ENCODE measurements around the gene BMP2.

The BMP2 gene

DNA sequence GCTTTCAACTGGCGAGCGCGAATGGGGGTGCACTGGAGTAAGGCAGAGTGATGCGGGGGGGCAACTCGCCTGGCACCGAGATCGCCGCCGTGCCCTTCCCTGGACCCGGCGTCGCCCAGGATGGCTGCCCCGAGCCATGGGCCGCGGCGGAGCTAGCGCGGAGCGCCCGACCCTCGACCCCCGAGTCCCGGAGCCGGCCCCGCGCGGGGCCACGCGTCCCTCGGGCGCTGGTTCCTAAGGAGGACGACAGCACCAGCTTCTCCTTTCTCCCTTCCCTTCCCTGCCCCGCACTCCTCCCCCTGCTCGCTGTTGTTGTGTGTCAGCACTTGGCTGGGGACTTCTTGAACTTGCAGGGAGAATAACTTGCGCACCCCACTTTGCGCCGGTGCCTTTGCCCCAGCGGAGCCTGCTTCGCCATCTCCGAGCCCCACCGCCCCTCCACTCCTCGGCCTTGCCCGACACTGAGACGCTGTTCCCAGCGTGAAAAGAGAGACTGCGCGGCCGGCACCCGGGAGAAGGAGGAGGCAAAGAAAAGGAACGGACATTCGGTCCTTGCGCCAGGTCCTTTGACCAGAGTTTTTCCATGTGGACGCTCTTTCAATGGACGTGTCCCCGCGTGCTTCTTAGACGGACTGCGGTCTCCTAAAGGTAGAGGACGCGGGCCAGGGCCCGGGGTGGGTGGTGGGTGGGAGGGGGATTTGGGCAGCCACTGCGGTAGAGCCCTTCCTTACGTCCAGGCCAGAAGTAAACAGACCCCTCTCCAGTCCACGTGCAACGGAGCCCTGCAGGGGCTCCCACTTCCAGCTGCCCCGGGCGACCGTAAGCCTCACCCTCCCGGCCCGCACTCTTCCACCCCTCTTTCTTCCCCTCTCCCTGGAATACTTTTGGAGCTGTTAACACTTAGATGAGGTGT is 998 bp downstream of the BMP2 start:
- no peak for DNase-seq (ENCODE audit: low spot score)

DNA sequence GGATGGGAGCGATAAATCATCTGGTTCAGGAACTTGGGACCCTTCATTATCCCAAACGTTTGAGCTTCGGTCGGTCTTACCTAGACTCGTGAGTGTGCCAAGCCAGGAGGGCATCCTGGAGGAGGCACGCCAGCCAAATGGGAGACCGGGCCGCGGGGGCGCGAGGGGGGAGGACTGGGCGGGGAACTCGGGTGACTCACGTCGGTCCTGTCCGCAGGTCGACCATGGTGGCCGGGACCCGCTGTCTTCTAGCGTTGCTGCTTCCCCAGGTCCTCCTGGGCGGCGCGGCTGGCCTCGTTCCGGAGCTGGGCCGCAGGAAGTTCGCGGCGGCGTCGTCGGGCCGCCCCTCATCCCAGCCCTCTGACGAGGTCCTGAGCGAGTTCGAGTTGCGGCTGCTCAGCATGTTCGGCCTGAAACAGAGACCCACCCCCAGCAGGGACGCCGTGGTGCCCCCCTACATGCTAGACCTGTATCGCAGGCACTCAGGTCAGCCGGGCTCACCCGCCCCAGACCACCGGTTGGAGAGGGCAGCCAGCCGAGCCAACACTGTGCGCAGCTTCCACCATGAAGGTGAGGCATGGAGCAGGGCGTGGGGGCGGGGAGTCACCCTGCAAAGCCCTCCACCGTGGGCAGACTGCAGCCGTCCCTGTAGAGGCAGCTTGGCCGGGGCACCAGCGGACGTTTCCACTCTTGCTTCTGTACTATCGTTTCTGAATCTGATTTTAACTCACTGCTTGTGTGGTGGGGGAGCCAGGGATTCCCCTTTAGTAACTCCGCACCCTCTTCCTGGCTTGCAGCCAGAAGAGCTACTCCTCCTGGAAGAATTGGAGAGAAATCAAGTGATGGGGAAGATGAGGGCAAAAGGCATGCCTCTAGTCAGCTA is 2.7 kb downstream of the BMP2 start:
- DNase-seq (ENCODE audit: low spot score), result no peak

DNA sequence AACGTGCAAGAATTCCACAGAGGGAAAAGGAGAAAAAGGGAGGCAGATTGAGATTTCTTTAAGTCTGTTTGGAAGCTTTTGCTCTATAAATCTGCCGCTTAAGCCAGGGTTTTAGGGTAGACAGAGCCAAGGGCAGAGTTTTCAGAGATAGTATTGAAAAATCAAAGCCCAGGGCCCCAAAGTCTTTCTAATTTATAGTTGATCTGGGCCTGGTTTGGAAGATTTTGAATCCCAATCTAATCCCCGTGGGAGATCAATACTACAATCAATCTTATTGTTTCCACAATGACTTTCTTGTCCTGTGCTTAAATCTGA is 3.3 kb downstream of the BMP2 start:
- peak; percentile 42 for DNase-seq (ENCODE audit: low spot score)

DNA sequence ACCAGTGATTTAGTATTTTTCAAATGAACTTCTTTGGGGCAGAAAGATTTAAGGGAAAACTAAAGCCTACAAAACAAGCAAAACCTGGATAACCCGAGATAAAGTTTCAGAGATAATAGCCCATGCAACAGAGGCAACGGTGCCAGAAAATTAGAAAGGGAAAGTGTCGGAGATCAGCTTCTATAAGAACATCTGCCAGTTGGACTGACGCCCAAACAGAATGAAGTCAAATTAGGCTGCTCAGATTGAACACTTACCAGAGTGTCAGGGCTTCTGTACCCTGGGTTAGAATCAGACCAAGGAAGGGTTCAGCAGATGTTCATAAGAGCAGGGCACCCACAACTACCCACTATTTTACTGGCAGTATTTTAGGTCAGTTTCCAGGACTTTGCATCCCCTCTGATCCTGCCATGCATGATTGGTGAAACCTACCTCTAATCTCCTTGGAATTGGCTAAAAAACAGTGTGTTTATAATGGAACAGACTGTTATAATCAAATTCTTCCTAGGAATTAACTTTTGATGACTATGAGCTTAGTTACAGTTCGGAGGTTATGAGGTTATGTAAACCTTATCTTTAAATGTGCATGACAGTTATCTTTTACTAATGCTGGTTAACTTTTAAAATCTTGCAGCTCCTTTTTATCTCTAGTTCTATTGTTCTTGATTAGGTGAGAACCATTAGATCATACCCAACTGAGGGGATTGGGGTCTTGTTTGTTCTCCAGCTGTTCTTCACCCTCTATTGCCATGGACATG is 13.1 kb downstream of the BMP2 start:
- no peak for DNase-seq (ENCODE audit: low spot score)

DNA sequence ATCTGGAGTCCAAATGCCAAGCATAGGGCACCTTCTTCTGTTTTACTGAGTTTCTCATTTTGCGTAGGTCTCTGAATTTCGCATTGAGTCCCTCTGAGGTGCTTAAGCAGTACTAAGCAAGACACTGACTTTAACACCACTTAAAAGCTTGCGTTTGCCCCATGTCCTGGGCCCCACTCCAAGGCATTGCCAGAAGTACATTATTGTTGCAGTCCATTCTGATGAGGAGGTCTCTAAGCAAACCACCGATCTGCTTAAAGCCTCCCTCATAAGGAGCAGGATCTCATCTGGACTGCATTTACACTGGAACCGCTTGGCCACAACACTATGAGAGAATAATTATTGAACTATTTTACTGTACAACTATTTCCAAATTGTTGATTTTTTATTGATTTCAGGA is 16.3 kb downstream of the BMP2 start:
- DNase-seq (ENCODE audit: low spot score), result no peak

DNA sequence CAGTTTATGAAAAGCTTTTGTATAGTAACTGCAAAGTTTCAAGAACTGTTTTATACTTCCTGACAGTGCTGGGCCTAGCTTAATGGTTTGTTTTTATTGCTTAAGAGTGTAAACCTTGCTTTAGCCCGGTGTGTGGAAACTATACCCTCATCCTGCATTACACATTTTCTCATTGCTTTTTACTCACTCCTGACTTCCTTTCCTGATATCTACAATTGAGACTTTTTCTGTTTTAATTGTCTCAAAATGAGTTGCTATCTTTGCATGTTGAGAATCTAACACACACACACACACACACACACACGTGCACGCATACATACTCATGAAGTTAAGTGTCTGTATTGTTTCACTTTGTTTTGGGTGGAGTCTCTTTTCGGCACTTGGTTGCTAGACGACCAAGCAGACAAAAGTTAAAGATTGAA is 16.7 kb downstream of the BMP2 start:
- no peak for DNase-seq (ENCODE audit: low spot score)

DNA sequence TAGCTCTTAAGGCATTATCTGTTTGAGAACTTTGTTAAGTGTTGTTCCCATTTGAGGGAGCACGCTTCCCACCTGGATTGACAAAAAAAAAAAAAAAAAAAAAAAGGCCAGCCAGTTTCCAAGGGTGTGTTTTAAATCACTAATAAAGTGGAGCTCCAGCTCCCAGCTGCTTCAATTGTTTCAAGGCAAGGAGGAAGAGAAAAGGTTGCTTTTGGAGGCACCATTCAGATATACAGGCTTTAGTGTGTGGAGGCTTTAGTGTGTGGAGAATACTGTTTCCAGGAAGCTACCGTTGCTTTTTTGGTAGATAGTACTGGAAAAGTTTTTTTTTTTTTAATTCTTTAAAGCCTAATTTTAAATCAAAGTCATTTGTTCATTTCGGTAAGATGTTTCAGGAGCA is 17.3 kb downstream of the BMP2 start:
- no peak for DNase-seq (ENCODE audit: low spot score)

DNA sequence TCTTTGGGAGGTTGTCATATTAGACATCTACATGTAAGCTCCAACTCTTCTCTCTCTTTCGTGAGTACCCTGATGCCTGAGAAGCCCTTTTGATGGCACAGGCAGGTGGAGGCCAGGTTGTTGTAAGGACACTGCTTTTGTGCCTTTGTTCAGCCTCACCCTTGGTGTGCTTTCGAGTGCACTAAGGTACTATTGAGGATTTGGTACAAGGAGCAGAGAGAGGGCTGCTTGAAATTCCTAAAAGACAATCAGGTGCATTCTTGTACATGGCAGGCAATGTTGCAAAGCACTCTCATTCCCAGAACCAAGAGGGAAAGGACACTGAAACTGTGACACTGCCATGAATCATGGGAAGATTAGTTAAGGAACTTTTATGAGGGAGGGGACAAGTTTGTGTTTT is 19.1 kb downstream of the BMP2 start:
- no peak for DNase-seq (ENCODE audit: low spot score)

DNA sequence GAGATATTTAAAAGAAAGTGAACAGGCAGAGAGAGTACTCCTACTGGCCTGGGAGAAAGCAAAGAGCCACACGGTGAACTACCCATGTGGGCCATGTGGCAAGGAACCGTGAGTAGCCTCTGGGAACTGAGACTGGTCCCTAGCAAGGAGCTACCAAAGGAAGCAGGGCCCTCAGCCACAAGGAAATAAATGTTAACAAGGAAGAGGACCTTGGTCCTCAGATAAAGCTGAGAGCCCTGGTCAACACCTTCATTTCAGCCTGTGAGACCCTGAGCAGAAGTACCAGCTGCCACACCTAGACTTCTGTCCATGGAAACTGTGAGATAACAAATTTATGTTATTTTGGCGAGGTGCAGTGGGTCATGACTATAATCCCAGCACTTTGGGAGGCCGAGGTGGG is 25.3 kb downstream of the BMP2 start:
- no peak for DNase-seq (ENCODE audit: low spot score)

DNA sequence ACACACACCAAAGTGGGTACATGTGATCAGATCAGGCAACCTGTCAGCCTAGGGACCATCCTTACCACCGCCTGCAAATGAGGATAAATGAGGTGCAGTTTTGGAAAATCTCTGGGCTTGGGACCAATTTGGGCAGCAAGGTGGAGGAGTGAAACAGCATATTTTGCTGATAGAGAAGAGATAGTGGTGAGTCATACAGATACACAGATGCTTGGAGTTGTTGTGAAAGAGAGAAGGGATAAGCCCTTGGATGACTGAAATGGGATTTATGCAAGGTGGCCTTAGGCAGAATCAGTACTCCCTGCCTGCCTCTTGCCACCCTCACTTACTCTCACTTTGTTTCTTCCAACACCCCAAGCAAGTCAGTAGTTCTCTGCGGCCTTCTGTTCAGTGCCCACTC is 34.7 kb downstream of the BMP2 start:
- no peak for DNase-seq (ENCODE audit: low spot score)

DNA sequence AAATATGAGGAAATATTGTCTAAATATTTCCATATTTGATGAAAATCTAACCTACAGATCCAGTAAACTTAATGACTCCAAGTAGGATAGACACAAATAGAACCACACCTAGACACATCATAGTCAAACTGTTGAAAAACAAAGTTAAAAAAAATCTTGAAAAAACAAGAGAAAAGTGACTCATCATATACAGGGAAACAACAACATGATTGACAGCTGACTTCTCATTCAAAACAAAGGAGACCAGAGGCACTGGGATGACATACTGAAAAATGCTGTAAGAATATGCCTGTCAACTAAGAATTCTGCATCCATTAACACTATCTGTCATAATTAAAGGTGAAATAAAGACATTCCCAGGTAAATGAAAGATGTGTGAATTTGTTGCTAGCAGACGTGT is 38.8 kb downstream of the BMP2 start:
- DNase-seq (ENCODE audit: low spot score), result no peak

DNA sequence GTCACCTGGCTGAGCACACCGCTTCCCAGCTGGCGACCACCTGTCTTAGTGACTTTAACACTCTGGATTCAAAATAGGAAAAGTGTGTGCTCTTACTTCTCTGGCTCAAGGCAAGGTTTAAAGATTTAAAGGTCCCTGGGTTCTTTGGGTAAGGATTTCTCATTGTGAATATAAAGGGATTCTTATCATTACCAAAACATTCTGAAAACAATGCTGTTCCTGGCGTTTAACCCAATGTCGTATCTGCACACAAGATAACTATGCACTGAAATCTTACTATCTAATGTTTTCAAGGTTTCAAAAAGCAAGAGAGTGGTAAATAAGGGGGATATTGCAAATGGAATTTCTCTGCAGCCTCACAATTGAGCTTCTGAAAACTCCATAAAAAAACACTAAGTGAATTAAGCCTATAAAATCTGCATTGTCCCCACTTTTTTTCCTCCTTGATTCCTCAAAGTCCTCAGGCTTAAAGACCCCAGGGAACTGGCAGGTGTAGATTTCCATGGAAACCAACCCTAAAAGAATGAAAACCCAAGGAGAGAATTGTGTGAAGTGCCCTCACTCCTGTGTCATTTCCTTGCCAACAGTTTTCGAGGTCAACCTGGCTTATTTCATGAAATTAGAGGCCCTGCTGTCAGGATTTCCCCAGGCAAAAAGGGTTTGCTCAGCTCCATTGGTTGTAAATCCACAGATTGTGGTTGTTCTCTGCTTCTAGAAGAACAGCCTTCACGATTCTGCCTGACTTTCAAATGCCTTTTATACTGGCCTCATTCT is 44.0 kb downstream of the BMP2 start:
- DNase-seq (ENCODE audit: low spot score), result no peak

DNA sequence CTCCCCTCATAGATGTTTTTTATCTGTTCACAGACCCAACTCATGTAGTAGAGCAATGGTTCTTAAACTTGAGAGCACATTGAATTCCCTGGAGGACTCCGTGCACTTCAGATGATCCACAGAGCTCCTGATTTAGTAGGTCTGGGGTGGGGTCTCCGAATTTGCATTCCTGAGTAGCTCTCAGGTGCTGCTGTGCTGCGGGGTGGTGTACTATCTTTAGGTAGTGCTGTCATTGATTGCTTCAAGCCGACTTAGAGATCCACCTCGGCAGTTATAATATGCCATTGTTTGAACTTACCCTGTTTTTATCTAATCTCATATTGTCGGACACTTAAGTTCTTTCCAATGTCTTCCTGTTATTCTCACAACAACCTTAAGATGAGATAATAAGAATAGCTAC is 45.0 kb downstream of the BMP2 start:
- no peak for DNase-seq (ENCODE audit: low spot score)

DNA sequence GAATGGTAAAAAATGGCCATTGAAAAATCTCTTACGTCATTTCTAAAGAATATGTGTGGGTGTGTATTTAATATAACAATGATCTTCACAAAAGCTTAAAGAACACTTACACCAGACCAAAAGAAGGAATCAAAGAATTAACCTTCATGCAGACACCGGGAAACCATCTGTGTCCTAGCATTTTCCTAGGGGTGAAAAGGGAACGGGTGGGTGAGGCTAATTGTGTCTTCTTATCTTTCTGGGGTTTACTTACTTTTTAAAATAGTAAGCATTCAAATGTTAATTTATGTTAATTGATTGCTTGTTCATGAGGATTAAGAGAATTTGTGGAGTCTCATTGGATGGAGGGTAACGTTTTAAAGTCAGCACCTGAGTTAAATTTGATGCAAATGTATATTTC is 47.5 kb downstream of the BMP2 start:
- no peak for DNase-seq (ENCODE audit: low spot score)

DNA sequence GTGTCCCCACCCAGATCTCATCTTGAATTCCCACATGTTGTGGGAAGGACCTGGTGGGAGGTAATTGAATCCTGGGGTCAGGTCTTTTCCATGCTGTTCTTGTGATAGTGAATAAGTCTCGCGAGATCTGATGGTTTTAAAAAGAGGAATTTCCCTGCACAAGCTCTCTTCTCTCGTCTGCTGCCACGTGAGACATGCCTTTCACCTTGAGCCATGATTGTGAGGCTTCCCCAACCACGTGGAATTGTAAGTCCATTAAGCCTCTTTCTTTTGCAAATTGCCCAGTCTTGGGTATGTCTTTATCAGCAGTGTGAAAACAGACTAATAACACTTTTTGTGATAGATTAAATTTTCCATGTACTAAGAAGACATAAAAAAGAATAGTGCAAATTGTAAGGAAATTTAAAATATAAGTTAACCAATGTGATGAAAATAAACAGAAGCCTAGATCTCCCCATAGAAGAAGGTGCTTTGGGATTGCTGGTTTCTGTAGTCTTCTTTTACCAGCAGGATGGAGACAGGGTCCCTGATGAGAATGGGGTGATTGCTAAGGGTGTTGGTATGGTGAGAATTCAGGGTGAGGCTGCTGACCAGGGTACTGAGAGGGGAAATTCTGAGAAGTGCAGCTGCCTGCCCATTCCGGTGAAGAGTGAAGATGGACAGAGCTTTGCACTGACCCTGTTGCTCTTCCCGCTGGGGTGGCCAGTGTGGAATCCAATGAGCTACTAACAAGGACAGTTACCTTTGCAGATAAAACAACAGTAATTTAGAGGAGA is 50.7 kb downstream of the BMP2 start:
- DNase-seq (ENCODE audit: low spot score), result no peak

DNA sequence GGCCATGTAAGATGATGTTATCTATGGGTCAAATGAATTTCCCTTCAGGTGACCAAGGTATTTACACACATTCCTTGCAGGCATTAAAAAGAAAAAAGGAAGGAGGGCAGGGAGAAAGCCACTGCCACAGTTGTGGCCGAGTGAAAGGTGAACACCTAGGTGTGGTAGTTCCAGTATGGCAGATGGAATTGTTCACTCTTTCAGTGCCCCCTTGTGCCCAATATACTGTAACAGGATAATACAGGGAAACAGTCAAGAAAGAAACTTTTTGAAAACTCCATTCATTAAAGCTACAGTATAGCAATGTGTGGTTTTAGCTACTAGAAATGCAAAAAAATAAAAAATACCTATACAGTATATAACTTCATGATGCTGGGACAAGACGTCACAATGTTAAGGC is 52.1 kb downstream of the BMP2 start:
- DNase-seq (ENCODE audit: low spot score), result no peak

DNA sequence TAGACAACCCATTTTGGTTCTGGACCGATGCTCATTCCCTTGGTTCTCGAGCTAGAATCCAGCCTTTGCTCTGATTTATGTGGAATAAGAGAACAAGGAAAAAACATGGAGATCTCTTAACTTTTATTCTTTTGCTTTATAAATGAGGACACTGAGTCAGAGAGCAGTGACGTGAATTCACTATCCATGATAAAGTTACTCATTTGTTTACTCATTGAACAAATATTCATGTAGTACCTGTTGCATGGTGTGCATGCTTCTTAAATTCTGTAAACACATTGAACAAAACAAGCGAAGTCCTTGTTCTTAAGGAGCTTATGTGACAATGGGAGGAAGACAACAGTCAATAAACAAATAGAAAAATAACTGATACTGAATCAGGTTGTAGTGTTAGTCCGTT is 56.9 kb downstream of the BMP2 start:
- no peak for DNase-seq (ENCODE audit: low spot score)

DNA sequence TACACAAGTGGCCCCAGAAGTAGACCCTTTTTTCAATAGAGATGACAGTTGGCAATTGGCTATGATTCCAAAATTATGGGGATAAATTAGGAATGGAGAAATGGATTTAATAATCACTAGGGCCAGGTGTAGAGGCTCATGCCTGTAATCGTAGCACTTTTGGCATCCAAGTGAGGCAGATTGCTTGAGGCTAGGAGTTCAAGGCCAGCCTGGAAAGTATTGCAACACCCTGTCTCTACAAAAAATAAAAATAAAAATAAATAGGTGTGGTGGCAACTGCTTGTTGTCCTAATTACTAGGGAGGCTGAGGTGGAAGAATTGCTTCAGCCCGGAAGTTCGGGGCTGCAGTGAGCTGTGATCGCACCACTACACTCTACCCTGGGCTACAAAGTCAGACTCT is 60.0 kb downstream of the BMP2 start:
- no peak for DNase-seq (ENCODE audit: low spot score)

DNA sequence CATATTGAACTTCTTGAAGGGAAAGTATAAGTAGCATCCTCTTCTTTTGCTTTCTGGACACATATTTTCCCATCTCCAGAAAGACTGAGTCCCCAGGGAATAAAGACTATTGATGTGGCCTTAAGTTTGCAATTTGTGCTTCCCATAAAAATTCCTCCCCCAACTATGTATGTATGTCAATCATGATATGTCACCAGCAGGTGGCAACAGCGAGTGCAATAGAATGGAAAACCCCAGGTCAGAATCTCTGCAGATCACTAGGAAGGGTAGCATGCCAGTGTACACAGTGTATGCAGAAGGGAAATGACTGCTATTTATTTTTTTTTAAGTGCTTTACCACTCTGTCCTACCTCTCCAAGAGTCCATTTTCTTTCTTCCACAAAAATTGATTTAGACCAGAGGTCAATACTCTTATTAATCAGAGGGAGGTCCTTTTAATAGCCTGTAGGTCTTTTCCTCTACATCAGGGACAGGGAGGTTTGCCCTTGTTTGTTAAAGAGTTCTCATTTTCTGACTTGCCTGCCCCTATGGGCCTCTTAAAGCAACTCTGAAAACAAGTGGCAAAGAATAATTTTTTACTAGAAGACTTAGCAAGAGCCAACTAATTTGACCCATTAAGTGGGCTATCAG is 61.4 kb downstream of the BMP2 start:
- DNase-seq (ENCODE audit: low spot score), result peak; percentile 64

DNA sequence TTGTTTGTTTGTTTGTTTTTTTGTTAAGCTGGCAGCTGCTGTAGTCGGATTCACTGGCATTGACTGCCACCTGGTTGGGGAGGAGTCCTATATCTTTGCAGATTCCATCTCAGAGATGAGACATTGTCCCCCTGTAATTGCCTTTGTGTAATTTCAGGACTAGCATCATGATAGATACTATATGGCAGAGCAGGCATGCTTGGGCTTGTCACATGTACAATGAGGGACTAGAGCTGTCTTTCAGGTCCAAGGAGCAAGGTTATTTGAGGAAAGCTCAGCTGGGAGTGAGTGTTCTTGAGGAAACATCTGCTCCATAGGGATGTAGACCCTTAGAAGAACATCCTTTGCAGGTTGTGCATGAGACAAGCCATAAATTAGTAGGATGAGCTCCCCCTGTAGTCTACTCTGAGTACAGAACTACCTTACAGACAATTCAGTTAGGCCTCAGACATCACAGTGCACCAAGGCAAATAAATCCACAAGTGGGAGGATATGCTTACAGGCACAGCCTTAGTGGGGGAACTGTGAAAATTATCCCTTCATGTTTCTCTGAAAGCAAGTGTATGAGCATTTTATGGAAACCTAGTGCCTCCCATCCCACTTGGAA is 62.1 kb downstream of the BMP2 start:
- DNase-seq (ENCODE audit: low spot score), result no peak

All from COLO829 (cell line).